GM12865 (cell line): ENCODE measurements around the gene SERPING1.

Experiments
- DNase-seq: peaks from one replicate; pipeline ENCODE4 v3.0.0; 2010; ENCODE audit warnings: low read depth
- H3K4me3 ChIP-seq: 2 replicates; pipeline ENCODE4 v1.5.1; 2011; ENCODE audit warnings: mild to moderate bottlenecking, low read depth, low read length, control low read depth
- CTCF ChIP-seq: IDR thresholded peaks from 2 replicates; pipeline ENCODE4 v1.5.1; 2011; ENCODE audit warnings: low read length, control low read depth, low read depth, inconsistent platforms; ENCODE audit not compliant: insufficient read depth; ENCODE audit errors: missing control alignments

The SERPING1 gene

DNA sequence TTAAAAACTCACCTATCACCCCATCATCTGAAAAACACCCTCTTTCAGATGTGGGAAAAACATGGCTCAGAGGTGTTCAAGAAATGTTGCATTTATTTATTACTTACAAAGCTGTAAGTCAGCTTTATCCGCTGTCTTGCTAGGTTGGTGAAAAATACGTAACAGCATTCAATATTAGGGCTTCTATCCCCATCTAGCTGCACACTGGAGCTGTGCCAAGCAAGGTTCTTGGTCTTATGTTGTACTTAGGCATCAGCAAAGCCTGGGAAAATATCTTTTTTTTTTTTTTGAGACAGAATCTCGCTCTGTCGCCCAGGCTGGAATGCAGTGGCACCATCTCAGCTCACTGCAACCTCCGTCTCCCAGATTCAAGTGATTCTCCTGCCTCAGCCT is 7.5 kb downstream of the SERPING1 start:
- H3K4me3 ChIP-seq: no peak overlapping the region
- no peak for TF ChIP-seq CTCF
- no peak for DNase-seq

GRCh38 chr11:57610170-57610569 is 12.7 kb downstream of the SERPING1 start:
- DNase-seq: no peak
- TF ChIP-seq CTCF: no peak
- H3K4me3 ChIP-seq: no peak overlapping the region

GRCh38 chr11:57614234-57614772 is 16.8 kb downstream of the SERPING1 start:
- TF ChIP-seq CTCF: no peak
- DNase-seq: no peak
- no peak overlapping the region for H3K4me3 ChIP-seq

GRCh38 chr11:57615308-57615707 is 17.8 kb downstream of the SERPING1 start:
- no peak for DNase-seq
- H3K4me3 ChIP-seq: no peak overlapping the region
- TF ChIP-seq CTCF: no peak

GRCh38 chr11:57616595-57616994 is 19.1 kb downstream of the SERPING1 start:
- TF ChIP-seq CTCF: no peak
- no peak for DNase-seq
- no peak overlapping the region for H3K4me3 ChIP-seq

- no peak overlapping the region for H3K4me3 ChIP-seq
- DNase-seq: no peak
- no peak for TF ChIP-seq CTCF
Observed at GRCh38 chr11:57618438-57618837, 21.0 kb downstream of the SERPING1 start.

- DNase-seq: no peak
- H3K4me3 ChIP-seq: no peak overlapping the region
- TF ChIP-seq CTCF: peak; percentile 28
Observed at GRCh38 chr11:57619331-57619730, 21.8 kb downstream of the SERPING1 start.
